ENCODE measurements around the gene ITPKC. TPM values are rescaled to one million over a fixed set of nuclear protein-coding genes. Genes with fewer than 3 reads are reported as not detected.

Gene ITPKC
- total RNA-seq, 2 experiments from 2014 or later, result 5.5 to 6.5 TPM

DNA sequence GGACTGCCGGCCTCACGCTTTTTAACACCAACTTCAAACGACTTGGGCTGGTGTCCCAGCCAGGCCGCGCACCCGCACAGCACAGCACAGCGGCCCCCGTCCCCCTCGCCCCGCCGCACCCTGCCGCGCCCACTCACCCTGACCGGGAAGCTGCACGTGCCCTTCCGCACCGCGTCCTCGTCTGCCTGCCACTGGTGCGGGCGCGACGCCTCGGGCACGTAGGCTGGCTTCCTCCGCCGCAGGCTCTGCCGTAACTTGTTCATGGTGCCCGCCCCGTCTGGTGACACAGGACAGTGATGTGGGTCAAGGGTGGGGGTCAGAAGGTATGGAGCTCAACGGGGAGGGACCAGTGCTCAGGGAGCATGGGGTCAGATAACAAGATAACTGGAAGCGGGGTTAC, 32.6 kb upstream of the ITPKC start:
- Histone ChIP-seq H3K4me3 (ENCODE audit: low read depth, low read length, poor library complexity, severe bottlenecking) (no peak overlapping the region), H3K36me3 (ENCODE audit: insufficient read depth, low read length) (no peaks in the 10 kb centered on the region), H3K9me3 (ENCODE audit: low read length) (no peaks in the 10 kb centered on the region), H3K4me2 (ENCODE audit: low read length) (no peak overlapping the region), H3K9me2 (ENCODE audit: insufficient read depth, low read length) (no peaks in the 10 kb centered on the region), H3K79me2 (ENCODE audit: insufficient read depth, low read depth, low read length) (no peaks in the 10 kb centered on the region), H4K20me1 (ENCODE audit: insufficient read depth, low read length) (no peaks in the 10 kb centered on the region), H3K27ac (ENCODE audit: low read depth, low read length, poor library complexity, severe bottlenecking) (no peak overlapping the region), H2AFZ (ENCODE audit: low read length) (no peak overlapping the region), H3K4me1 (ENCODE audit: insufficient read depth, low read length, poor library complexity, severe bottlenecking) (no peaks in the 10 kb centered on the region)
- ChIA-PET CTCF (ENCODE audit: unreplicated experiment) (no interaction called here), POLR2A (no interaction called here)
- no peak for DNase-seq (ENCODE audit: low spot score)
- no TSS peak for BruUV-seq (replicated peaks)
- intact Hi-C loops (cut with micrococcal nuclease; ENCODE audit: unreplicated experiment), result no loop called here
- TF ChIP-seq, protein P1, sequence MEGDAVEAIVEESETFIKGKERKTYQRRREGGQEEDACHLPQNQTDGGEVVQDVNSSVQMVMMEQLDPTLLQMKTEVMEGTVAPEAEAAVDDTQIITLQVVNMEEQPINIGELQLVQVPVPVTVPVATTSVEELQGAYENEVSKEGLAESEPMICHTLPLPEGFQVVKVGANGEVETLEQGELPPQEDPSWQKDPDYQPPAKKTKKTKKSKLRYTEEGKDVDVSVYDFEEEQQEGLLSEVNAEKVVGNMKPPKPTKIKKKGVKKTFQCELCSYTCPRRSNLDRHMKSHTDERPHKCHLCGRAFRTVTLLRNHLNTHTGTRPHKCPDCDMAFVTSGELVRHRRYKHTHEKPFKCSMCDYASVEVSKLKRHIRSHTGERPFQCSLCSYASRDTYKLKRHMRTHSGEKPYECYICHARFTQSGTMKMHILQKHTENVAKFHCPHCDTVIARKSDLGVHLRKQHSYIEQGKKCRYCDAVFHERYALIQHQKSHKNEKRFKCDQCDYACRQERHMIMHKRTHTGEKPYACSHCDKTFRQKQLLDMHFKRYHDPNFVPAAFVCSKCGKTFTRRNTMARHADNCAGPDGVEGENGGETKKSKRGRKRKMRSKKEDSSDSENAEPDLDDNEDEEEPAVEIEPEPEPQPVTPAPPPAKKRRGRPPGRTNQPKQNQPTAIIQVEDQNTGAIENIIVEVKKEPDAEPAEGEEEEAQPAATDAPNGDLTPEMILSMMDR (conservative IDR thresholded peaks at IDR 0.05; ENCODE audit: low read length), result no peak
- TF ChIP-seq EZH2phosphoT487 (IDR thresholded peaks at IDR 0.05; ENCODE audit: borderline replicate concordance, low read depth, low read length), result no peak

DNA sequence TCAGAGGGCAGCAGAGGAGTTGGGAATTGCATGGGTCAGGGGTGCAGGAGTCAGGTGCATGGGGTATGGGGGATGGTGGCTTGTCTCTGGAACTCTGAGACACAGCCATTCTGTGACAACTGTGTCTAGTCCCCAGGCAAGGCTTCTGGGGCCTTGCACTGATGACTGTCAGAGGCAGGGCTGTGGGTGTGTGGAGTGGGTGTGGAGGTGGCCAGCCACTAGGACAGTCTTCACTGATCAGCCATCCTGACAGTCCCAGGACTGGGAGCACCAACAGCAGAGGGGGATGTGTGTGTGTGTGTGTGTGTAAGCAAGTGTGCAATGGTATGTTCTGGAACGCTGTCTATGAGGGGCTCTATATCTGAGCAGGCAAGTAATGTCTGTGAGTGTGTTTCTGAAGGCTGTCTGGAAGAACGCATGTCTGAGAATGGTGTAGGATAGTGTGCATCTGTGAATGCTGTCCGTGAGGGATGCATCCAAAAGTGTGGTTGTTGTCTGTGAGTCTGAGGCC, 31.8 kb upstream of the ITPKC start:
- Histone ChIP-seq H3K4me1 (ENCODE audit: insufficient read depth, low read length, poor library complexity, severe bottlenecking) (peaks cover 6% of the 10 kb centered on the region), H2AFZ (ENCODE audit: low read length) (no peak overlapping the region), H3K9me2 (ENCODE audit: insufficient read depth, low read length) (no peaks in the 10 kb centered on the region), H3K4me3 (ENCODE audit: low read depth, low read length, poor library complexity, severe bottlenecking) (no peak overlapping the region), H3K27ac (ENCODE audit: low read depth, low read length, poor library complexity, severe bottlenecking) (no peak overlapping the region), H3K9me3 (ENCODE audit: low read length) (no peaks in the 10 kb centered on the region), H4K20me1 (ENCODE audit: insufficient read depth, low read length) (no peaks in the 10 kb centered on the region), H3K36me3 (ENCODE audit: insufficient read depth, low read length) (no peaks in the 10 kb centered on the region), H3K4me2 (ENCODE audit: low read length) (no peak overlapping the region), H3K79me2 (ENCODE audit: insufficient read depth, low read depth, low read length) (no peaks in the 10 kb centered on the region)
- POLR2A ChIA-PET, result no interaction called here
- intact Hi-C loops (cut with micrococcal nuclease; ENCODE audit: unreplicated experiment), result no loop called here
- BruUV-seq (replicated peaks), result no TSS peak
- DNase-seq (ENCODE audit: low spot score), result no peak
- no peak for TF ChIP-seq EZH2phosphoT487 (IDR thresholded peaks at IDR 0.05; ENCODE audit: borderline replicate concordance, low read depth, low read length)
- TF ChIP-seq, protein P1 (conservative IDR thresholded peaks at IDR 0.05; ENCODE audit: low read length), result no peak
- CTCF ChIA-PET (ENCODE audit: unreplicated experiment), result no interaction called here

DNA sequence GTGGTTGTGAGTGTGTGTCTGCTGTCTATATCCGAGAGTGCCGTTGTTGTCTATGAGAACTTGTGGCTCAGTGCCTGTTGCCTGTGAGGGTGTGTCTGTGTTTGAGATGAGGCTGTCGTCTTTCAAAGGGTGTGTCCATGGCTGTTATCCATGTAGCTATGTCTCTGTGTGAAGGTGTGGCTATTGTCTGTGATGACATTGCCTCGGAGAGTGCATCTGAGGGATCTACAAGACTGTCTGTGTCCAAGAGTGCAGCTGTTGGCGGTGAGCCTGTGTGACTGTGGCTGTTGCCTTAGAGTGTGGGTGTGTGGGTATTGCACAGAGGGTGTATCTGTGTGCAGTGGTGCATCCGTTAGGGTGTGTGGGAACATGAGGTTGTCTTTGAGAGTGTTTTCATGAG, 31.3 kb upstream of the ITPKC start:
- intact Hi-C loops (cut with micrococcal nuclease; ENCODE audit: unreplicated experiment), result no loop called here
- no TSS peak for BruUV-seq (replicated peaks)
- no peak overlapping the region for H2AFZ ChIP-seq (ENCODE audit: low read length)
- H3K9me2 ChIP-seq (ENCODE audit: insufficient read depth, low read length), result no peaks in the 10 kb centered on the region
- ChIA-PET CTCF (ENCODE audit: unreplicated experiment) (no interaction called here), POLR2A (no interaction called here)
- no peak for DNase-seq (ENCODE audit: low spot score)
- no peak overlapping the region for H3K27ac ChIP-seq (ENCODE audit: low read depth, low read length, poor library complexity, severe bottlenecking)
- no peak overlapping the region for H3K4me3 ChIP-seq (ENCODE audit: low read depth, low read length, poor library complexity, severe bottlenecking)
- H3K79me2 ChIP-seq (ENCODE audit: insufficient read depth, low read depth, low read length), result no peaks in the 10 kb centered on the region
- no peaks in the 10 kb centered on the region for H3K36me3 ChIP-seq (ENCODE audit: insufficient read depth, low read length)
- TF ChIP-seq EZH2phosphoT487 (IDR thresholded peaks at IDR 0.05; ENCODE audit: borderline replicate concordance, low read depth, low read length), result no peak
- TF ChIP-seq, protein P1 (conservative IDR thresholded peaks at IDR 0.05; ENCODE audit: low read length), result no peak
- no peaks in the 10 kb centered on the region for H4K20me1 ChIP-seq (ENCODE audit: insufficient read depth, low read length)
- peaks cover 8% of the 10 kb centered on the region for H3K4me1 ChIP-seq (ENCODE audit: insufficient read depth, low read length, poor library complexity, severe bottlenecking)
- H3K4me2 ChIP-seq (ENCODE audit: low read length), result no peak overlapping the region
- H3K9me3 ChIP-seq (ENCODE audit: low read length), result no peaks in the 10 kb centered on the region
